ENCODE data around the gene RPL10L. TPM values are rescaled to one million over a fixed set of nuclear protein-coding genes. Genes with fewer than 3 reads are reported as not detected.

The RPL10L gene
- total and polyA plus RNA-seq, 2 of the 4 experiments (the other 2 are of a cell fraction): not detected

- Histone ChIP-seq H3K9ac (ENCODE audit: low read depth, low read length) (no peak overlapping the region), H4K91ac (ENCODE audit: insufficient read depth, low read depth, low read length) (no peak overlapping the region), H3K4me3 (ENCODE audit: insufficient read depth, low read depth, low read length) (no peak overlapping the region), H2BK120ac (ENCODE audit: low read depth, low read length) (no peak overlapping the region), H4K20me1 (ENCODE audit: insufficient read depth, low read length) (no peaks in the 10 kb centered on the region), H3K36me3 (ENCODE audit: control insufficient read depth, insufficient read depth, low read length) (no peaks in the 10 kb centered on the region), H3K27ac (ENCODE audit: insufficient read depth, low read length) (no peak overlapping the region), H3K9me1 (ENCODE audit: insufficient read depth, low read length) (no peaks in the 10 kb centered on the region), H3K27me3 (ENCODE audit: control insufficient read depth, insufficient read depth, low read length) (no peaks in the 10 kb centered on the region), H4K5ac (ENCODE audit: low read depth, low read length) (no peak overlapping the region), H3K79me1 (ENCODE audit: low read depth in 1 of 2, low read length in 2 of 2) (no peaks in the 10 kb centered on the region), H2BK15ac (ENCODE audit: low read depth, low read length) (no peak overlapping the region), H4K8ac (ENCODE audit: low read depth in 2 of 2, low read length in 2 of 2) (no peak overlapping the region), H3K14ac (replicated peaks; ENCODE audit: low read depth, low read length) (no peak overlapping the region), H2AK5ac (ENCODE audit: low read depth, low read length) (no peak overlapping the region), H2BK5ac (ENCODE audit: low read depth, low read length, poor library complexity, severe bottlenecking) (no peak overlapping the region), H3K9me3 (ENCODE audit: control insufficient read depth, insufficient read depth, low read length) (peaks cover 5% of the 10 kb centered on the region), H3K4me2 (ENCODE audit: low read depth, low read length) (no peak overlapping the region), H2AFZ (replicated peaks; ENCODE audit: low read length, poor library complexity) (no peak overlapping the region), H3K23ac (ENCODE audit: low read depth, low read length) (no peak overlapping the region), H3K56ac (ENCODE audit: extremely low read depth, insufficient read depth, low read length) (no peak overlapping the region), H3K4me1 (ENCODE audit: control insufficient read depth, insufficient read depth, low read length) (no peaks in the 10 kb centered on the region), H3K18ac (ENCODE audit: low read depth, low read length) (no peak overlapping the region), H3K4ac (ENCODE audit: low read depth, low read length) (no peak overlapping the region), H2BK20ac (ENCODE audit: low read depth, low read length) (no peak overlapping the region), H2AK9ac (replicated peaks; ENCODE audit: low read depth, low read length, poor library complexity) (no peak overlapping the region)
- TF ChIP-seq RFX5 (IDR thresholded peaks at IDR 0.05; ENCODE audit: low read depth, low read length): no peak
- TF ChIP-seq USF2 (IDR thresholded peaks at IDR 0.05; ENCODE audit: low read depth, low read length): no peak
- no peak for TF ChIP-seq RCOR1 (IDR thresholded peaks at IDR 0.05; ENCODE audit: insufficient replicate concordance, low read length)
- no peak for TF ChIP-seq CTCF (conservative IDR thresholded peaks at IDR 0.05; ENCODE audit: low read depth, low read length)
- no peak for TF ChIP-seq RAD21 (IDR thresholded peaks at IDR 0.05; ENCODE audit: low read length)
- dilution Hi-C loops (cut with HindIII; ENCODE audit: low sequenced_read_pairs, unreplicated experiment): no loop called here
- in situ Hi-C loops (cut with MboI; ENCODE audit: low sequenced_read_pairs): no loop called here
- no CpG with 5 or more reads among the region's 4 CpGs for WGBS, 2 experiments (ENCODE audit: extremely low coverage in 2 of 2, insufficient read length in 1 of 2)
- ChIA-PET POLR2A (ENCODE audit: unreplicated experiment) (no interaction called here), CTCF (no interaction called here)
- ATAC-seq (ENCODE audit: low read depth) (no peak), DNase-seq (no peak)
- no TSS peak for BruUV-seq (replicated peaks)
- intact Hi-C loops (cut with micrococcal nuclease): no loop called here
Measured at GRCh38 chr14:46663382-46663781, 11.8 kb upstream of the RPL10L start.

Data from IMR-90 (cell line).